ENCODE measurements around the gene SELP.

SELP gene

DNA sequence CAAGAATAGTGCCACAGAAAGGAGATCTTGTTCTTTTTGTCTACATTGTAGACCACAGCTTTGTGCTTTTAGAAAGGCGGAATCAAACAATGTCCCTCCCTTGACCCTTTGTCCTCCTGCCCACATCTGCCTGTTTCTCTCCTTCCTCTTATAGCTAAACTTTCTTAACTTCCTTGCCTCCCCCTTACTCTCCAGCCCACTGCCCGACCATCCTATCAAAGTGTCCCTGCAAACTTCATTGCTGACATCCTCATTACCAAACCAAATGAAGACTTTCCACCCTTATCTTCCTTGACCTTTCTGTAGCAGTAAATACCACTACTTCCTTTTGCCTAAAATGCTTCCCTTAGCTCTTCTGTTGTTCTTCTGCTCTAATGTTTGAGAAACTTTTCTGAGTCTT is 5.0 kb downstream of the SELP start:
- no peak for TF ChIP-seq YY1 (IDR thresholded peaks at IDR 0.05; ENCODE audit: low read depth)
- no peak for TF ChIP-seq TEAD4 (IDR thresholded peaks at IDR 0.05)
- no peak for TF ChIP-seq EP300 (IDR thresholded peaks at IDR 0.05; ENCODE audit: borderline replicate concordance)

DNA sequence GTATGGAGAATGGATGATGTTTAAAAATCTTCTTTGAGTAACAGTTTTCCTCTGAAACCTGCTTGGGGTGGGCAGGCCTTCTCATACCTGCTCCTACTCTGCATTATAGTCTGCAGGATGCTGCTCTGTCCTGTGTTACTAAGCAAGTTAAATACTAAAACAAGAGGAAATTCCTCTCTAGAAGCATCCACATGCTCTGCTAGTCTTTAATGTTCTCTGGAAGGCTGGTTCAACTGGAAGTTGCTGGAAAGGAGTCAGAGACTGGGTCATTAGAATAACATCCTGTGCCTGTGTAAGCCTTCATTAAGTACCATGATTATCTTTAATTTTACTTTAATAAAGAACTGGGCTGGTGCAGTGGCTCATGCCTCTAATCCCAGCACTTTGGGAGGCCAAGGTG is 5.8 kb downstream of the SELP start:
- TF ChIP-seq TEAD4 (IDR thresholded peaks at IDR 0.05) (no peak), CREB1 (IDR thresholded peaks at IDR 0.05; ENCODE audit: low read depth) (no peak), TAF1 (IDR thresholded peaks at IDR 0.05; ENCODE audit: low read depth) (no peak), EGR1 (IDR thresholded peaks at IDR 0.05) (no peak), NFIC (IDR thresholded peaks at IDR 0.05) (no peak), TCF12 (IDR thresholded peaks at IDR 0.05; ENCODE audit: low read depth) (no peak), FOXM1 (IDR thresholded peaks at IDR 0.05; ENCODE audit: borderline replicate concordance, low read depth) (no peak), ZBTB7A (IDR thresholded peaks at IDR 0.05; ENCODE audit: low read depth) (no peak), EP300 (IDR thresholded peaks at IDR 0.05; ENCODE audit: borderline replicate concordance) (no peak), CEBPB (IDR thresholded peaks at IDR 0.05) (no peak), YY1 (IDR thresholded peaks at IDR 0.05; ENCODE audit: low read depth) (no peak), RAD21 (IDR thresholded peaks at IDR 0.05; ENCODE audit: low read depth) (no peak)
- TF ChIP-seq, protein P1, sequence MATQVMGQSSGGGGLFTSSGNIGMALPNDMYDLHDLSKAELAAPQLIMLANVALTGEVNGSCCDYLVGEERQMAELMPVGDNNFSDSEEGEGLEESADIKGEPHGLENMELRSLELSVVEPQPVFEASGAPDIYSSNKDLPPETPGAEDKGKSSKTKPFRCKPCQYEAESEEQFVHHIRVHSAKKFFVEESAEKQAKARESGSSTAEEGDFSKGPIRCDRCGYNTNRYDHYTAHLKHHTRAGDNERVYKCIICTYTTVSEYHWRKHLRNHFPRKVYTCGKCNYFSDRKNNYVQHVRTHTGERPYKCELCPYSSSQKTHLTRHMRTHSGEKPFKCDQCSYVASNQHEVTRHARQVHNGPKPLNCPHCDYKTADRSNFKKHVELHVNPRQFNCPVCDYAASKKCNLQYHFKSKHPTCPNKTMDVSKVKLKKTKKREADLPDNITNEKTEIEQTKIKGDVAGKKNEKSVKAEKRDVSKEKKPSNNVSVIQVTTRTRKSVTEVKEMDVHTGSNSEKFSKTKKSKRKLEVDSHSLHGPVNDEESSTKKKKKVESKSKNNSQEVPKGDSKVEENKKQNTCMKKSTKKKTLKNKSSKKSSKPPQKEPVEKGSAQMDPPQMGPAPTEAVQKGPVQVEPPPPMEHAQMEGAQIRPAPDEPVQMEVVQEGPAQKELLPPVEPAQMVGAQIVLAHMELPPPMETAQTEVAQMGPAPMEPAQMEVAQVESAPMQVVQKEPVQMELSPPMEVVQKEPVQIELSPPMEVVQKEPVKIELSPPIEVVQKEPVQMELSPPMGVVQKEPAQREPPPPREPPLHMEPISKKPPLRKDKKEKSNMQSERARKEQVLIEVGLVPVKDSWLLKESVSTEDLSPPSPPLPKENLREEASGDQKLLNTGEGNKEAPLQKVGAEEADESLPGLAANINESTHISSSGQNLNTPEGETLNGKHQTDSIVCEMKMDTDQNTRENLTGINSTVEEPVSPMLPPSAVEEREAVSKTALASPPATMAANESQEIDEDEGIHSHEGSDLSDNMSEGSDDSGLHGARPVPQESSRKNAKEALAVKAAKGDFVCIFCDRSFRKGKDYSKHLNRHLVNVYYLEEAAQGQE (IDR thresholded peaks at IDR 0.05; ENCODE audit: low read depth), result no peak
- TF ChIP-seq, protein P2, sequence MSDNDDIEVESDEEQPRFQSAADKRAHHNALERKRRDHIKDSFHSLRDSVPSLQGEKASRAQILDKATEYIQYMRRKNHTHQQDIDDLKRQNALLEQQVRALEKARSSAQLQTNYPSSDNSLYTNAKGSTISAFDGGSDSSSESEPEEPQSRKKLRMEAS (IDR thresholded peaks at IDR 0.05), result no peak
- TF ChIP-seq, protein P3, sequence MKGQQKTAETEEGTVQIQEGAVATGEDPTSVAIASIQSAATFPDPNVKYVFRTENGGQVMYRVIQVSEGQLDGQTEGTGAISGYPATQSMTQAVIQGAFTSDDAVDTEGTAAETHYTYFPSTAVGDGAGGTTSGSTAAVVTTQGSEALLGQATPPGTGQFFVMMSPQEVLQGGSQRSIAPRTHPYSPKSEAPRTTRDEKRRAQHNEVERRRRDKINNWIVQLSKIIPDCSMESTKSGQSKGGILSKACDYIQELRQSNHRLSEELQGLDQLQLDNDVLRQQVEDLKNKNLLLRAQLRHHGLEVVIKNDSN (IDR thresholded peaks at IDR 0.05), result no peak

DNA sequence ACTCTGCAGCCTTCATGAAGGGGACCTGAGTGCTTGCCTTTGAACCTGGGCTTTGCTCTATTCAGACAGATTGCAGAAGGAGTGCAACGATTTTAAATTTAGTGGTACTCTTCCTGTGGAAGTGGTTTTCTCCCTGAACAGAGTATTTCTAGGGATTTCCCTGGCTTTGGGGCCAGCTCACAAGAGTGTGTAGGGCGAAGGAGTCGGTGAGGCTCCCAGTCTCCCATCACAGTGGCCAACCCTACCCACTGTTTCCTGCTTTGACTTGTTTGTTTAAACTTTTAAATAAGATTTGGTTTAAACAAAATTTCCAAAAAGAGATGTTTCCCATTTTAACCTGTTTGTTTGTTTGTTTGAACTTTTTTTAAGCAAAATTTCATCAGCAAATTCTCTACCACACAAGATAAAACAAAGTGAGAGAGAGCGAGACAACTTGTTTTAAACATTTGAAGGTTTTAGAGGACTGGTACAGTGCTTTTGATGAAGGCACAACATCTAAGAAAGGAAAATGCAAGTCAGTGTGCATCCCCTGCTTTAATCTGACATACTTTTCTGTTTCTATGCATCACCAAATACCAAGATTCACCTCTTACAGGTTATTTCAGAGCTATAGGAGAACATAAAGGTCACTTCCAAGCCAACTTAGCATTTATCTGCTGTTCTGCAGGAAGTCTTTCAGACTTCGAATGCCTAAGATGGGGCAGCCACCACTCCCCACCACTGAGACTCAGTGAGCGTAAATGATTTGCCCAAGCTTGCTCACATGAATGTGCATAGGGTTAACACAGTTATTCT is 6.6 kb downstream of the SELP start:
- TF ChIP-seq, protein P3 (IDR thresholded peaks at IDR 0.05), result no peak
- no peak for TF ChIP-seq EP300 (IDR thresholded peaks at IDR 0.05; ENCODE audit: borderline replicate concordance)
- TF ChIP-seq EGR1 (IDR thresholded peaks at IDR 0.05), result no peak
- no peak for TF ChIP-seq CEBPB (IDR thresholded peaks at IDR 0.05)
- TF ChIP-seq FOXM1 (IDR thresholded peaks at IDR 0.05; ENCODE audit: borderline replicate concordance, low read depth), result no peak
- TF ChIP-seq YY1 (IDR thresholded peaks at IDR 0.05; ENCODE audit: low read depth), result no peak
- TF ChIP-seq, protein P2 (IDR thresholded peaks at IDR 0.05), result no peak
- TF ChIP-seq CREB1 (IDR thresholded peaks at IDR 0.05; ENCODE audit: low read depth), result no peak
- TF ChIP-seq NFIC (IDR thresholded peaks at IDR 0.05), result no peak
- no peak for TF ChIP-seq TCF12 (IDR thresholded peaks at IDR 0.05; ENCODE audit: low read depth)
- TF ChIP-seq, protein P1 (IDR thresholded peaks at IDR 0.05; ENCODE audit: low read depth), result no peak
- TF ChIP-seq TAF1 (IDR thresholded peaks at IDR 0.05; ENCODE audit: low read depth), result no peak

DNA sequence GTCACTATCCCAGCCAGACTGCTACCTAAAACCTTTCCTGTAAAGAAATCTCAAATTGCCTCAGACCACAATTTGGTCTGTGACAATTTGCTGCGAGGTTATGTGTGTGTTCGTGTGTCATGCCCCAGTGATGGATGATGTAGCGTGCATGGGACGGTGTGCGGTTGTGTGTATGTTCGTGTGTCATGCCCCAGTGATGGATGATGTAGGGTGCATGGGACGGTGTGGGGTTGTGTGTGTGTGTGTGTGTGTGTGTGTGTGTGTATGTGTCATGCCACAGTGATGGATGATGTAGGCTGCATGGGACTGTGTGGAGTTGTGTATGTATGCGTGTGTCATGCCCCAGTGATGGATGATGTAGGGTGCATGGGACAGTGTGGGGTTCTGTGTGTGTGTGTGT is 9.4 kb downstream of the SELP start:
- no peak for TF ChIP-seq EGR1 (IDR thresholded peaks at IDR 0.05)
- no peak for TF ChIP-seq RAD21 (IDR thresholded peaks at IDR 0.05; ENCODE audit: low read depth)
- no peak for TF ChIP-seq TEAD4 (IDR thresholded peaks at IDR 0.05)
- TF ChIP-seq ZBTB7A (IDR thresholded peaks at IDR 0.05; ENCODE audit: low read depth), result no peak
- no peak for TF ChIP-seq NFIC (IDR thresholded peaks at IDR 0.05)
- no peak for TF ChIP-seq TAF1 (IDR thresholded peaks at IDR 0.05; ENCODE audit: low read depth)
- TF ChIP-seq, protein P2 (IDR thresholded peaks at IDR 0.05), result no peak
- no peak for TF ChIP-seq TCF12 (IDR thresholded peaks at IDR 0.05; ENCODE audit: low read depth)

DNA sequence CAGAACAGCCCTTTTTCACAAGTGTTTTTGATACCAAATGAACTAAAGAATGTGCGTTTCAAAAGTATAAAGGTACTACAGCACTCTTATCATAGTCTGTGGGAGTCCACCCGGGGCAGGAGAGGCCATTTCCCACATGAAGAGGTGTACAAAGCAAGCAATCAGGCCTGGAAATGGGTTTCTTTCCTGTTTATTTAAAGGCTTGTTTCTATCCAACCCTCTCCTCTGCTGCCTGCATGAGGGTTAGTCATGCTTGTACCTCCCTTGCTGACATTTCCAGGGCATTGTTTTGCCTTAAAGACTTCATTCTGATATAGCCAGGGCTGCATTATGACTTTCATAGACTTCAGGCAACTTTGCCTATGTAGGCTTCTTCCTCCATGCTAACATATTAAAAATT is 11.6 kb downstream of the SELP start:
- TF ChIP-seq CEBPB (IDR thresholded peaks at IDR 0.05) (no peak), FOXM1 (IDR thresholded peaks at IDR 0.05; ENCODE audit: borderline replicate concordance, low read depth) (no peak), EGR1 (IDR thresholded peaks at IDR 0.05) (no peak), RAD21 (IDR thresholded peaks at IDR 0.05; ENCODE audit: low read depth) (no peak), YY1 (IDR thresholded peaks at IDR 0.05; ENCODE audit: low read depth) (no peak), TAF1 (IDR thresholded peaks at IDR 0.05; ENCODE audit: low read depth) (no peak), ZBTB7A (IDR thresholded peaks at IDR 0.05; ENCODE audit: low read depth) (no peak), EP300 (IDR thresholded peaks at IDR 0.05; ENCODE audit: borderline replicate concordance) (no peak), NFIC (IDR thresholded peaks at IDR 0.05) (no peak)
- TF ChIP-seq, protein P2 (IDR thresholded peaks at IDR 0.05), result no peak

All from Ishikawa (cell line).